Measurements from ENCODE around the gene YPEL5. TPM values are rescaled to one million over a fixed set of nuclear protein-coding genes. Genes with fewer than 3 reads are reported as not detected.

The YPEL5 gene
- polyA plus RNA-seq, 1 of the 3 experiments (the other 2 are of a cell fraction): 60.5 TPM

- Histone ChIP-seq H3F3A (replicated peaks; ENCODE audit: insufficient read depth) (no peaks in the 10 kb centered on the region), H4K20me1 (ENCODE audit: insufficient read depth) (no peaks in the 10 kb centered on the region), H3K4me1 (ENCODE audit: control insufficient read depth in 1 of 2, insufficient read depth in 2 of 2, low read depth in 1 of 2, low read length in 1 of 2) (no peaks in the 10 kb centered on the region), H3K27ac (ENCODE audit: low read depth in 2 of 2, low read length in 1 of 2) (no peak overlapping the region), H3K9ac (no peak overlapping the region), H3K36me3 (replicated peaks in 1 of 2; ENCODE audit: control insufficient read depth in 1 of 2, insufficient read depth in 2 of 2, low read length in 1 of 2) (no peaks in the 10 kb centered on the region), H3K79me2 (ENCODE audit: insufficient read depth) (no peaks in the 10 kb centered on the region), H3K9me2 (no peaks in the 10 kb centered on the region), H3K4me3 (ENCODE audit: low read depth in 2 of 2, low read length in 1 of 2) (no peak overlapping the region), H2AFZ (ENCODE audit: low read depth) (no peak overlapping the region), H3K4me2 (no peak overlapping the region), H3K9me3 (no peaks in the 10 kb centered on the region), H3K27me3 (ENCODE audit: insufficient read depth) (no peaks in the 10 kb centered on the region)
- DNase-seq: no peak
- no peak for TF ChIP-seq NRF1 (IDR thresholded peaks at IDR 0.05; ENCODE audit: low read depth, low read length)
- WGBS (ENCODE audit: low lambda C conversion rate): 73% methylated on average over 4 of the region's 4 CpGs
- ChIA-PET POLR2A (no interaction called here), CTCF (interaction anchor here (1.3 to 6.6 kb wide), 4 partner anchors 13 to 534 kb away, joined by 4 to 50 read pairs (median 6); no protein-coding TSS in a partner anchor)
Observed at GRCh38 chr2:30177956-30178355, 31.1 kb downstream of the YPEL5 start.

- ChIA-PET CTCF (interaction anchor here (2.6 to 6.6 kb wide), 4 partner anchors 14 to 533 kb away, joined by 10 to 50 read pairs (median 16); no protein-coding TSS in a partner anchor), POLR2A (interaction anchor here (0.7 kb wide), 1 partner anchor 114 kb away, joined by 4 read pairs; no protein-coding TSS in a partner anchor)
- no peaks in the 10 kb centered on the region for H3K27me3 ChIP-seq (ENCODE audit: insufficient read depth)
- no peaks in the 10 kb centered on the region for H3K36me3 ChIP-seq (replicated peaks in 1 of 2; ENCODE audit: control insufficient read depth in 1 of 2, insufficient read depth in 2 of 2, low read length in 1 of 2)
- no peak overlapping the region for H3K9ac ChIP-seq
- H3K9me3 ChIP-seq: no peaks in the 10 kb centered on the region
- no peak overlapping the region for H3K27ac ChIP-seq (ENCODE audit: low read depth in 2 of 2, low read length in 1 of 2)
- DNase-seq: peak; percentile 23
- H2AFZ ChIP-seq (ENCODE audit: low read depth): no peak overlapping the region
- WGBS (ENCODE audit: low lambda C conversion rate): 53% methylated on average over 11 of the region's 11 CpGs
- TF ChIP-seq, protein P1, sequence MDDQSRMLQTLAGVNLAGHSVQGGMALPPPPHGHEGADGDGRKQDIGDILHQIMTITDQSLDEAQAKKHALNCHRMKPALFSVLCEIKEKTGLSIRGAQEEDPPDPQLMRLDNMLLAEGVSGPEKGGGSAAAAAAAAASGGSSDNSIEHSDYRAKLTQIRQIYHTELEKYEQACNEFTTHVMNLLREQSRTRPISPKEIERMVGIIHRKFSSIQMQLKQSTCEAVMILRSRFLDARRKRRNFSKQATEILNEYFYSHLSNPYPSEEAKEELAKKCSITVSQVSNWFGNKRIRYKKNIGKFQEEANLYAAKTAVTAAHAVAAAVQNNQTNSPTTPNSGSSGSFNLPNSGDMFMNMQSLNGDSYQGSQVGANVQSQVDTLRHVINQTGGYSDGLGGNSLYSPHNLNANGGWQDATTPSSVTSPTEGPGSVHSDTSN (IDR thresholded peaks at IDR 0.05): no peak
- TF ChIP-seq NRF1 (IDR thresholded peaks at IDR 0.05; ENCODE audit: low read depth, low read length): no peak
- TF ChIP-seq TCF12 (IDR thresholded peaks at IDR 0.05): no peak
- no peak for TF ChIP-seq YY1 (IDR thresholded peaks at IDR 0.05; ENCODE audit: low read depth)
- no peak for TF ChIP-seq SMC3 (IDR thresholded peaks at IDR 0.05; ENCODE audit: low read depth, low read length)
- TF ChIP-seq RAD21 (IDR thresholded peaks at IDR 0.05; ENCODE audit: low read length): no peak
- no peak for TF ChIP-seq FOSL2 (IDR thresholded peaks at IDR 0.05; ENCODE audit: borderline replicate concordance, low read depth)
- TF ChIP-seq, protein P2, sequence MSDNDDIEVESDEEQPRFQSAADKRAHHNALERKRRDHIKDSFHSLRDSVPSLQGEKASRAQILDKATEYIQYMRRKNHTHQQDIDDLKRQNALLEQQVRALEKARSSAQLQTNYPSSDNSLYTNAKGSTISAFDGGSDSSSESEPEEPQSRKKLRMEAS (IDR thresholded peaks at IDR 0.05; ENCODE audit: low read depth): no peak
- TF ChIP-seq, protein P3, sequence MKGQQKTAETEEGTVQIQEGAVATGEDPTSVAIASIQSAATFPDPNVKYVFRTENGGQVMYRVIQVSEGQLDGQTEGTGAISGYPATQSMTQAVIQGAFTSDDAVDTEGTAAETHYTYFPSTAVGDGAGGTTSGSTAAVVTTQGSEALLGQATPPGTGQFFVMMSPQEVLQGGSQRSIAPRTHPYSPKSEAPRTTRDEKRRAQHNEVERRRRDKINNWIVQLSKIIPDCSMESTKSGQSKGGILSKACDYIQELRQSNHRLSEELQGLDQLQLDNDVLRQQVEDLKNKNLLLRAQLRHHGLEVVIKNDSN (IDR thresholded peaks at IDR 0.05; ENCODE audit: borderline replicate concordance, low read depth): no peak
- no peaks in the 10 kb centered on the region for H3K9me2 ChIP-seq
- no peaks in the 10 kb centered on the region for H3F3A ChIP-seq (replicated peaks; ENCODE audit: insufficient read depth)
- H4K20me1 ChIP-seq (ENCODE audit: insufficient read depth): no peaks in the 10 kb centered on the region
- H3K4me2 ChIP-seq: no peak overlapping the region
- no peaks in the 10 kb centered on the region for H3K79me2 ChIP-seq (ENCODE audit: insufficient read depth)
- no peaks in the 10 kb centered on the region for H3K4me1 ChIP-seq (ENCODE audit: control insufficient read depth in 1 of 2, insufficient read depth in 2 of 2, low read depth in 1 of 2, low read length in 1 of 2)
- no peak overlapping the region for H3K4me3 ChIP-seq (ENCODE audit: low read depth in 2 of 2, low read length in 1 of 2)
Observed at GRCh38 chr2:30178618-30179434, 32.0 kb downstream of the YPEL5 start.

Measured in SK-N-SH (cell line).